Liver (tissue), 9 donors: Measurements from ENCODE around the gene MYO6. TPM values are rescaled to one million over a fixed set of nuclear protein-coding genes. Genes with fewer than 3 reads are reported as not detected.

Experiments used
- DNase-seq: peaks from one replicate; pipeline ENCODE4 v3.0.0-alpha.2; 2017; ENCODE audit warnings: low spot score
- H3K27ac ChIP-seq, 2 donors: one replicate each; pipeline ENCODE4 v1.7.0; 2013; ENCODE audit warnings: inconsistent platforms in 2 of 2, low read length in 2 of 2, control low read depth in 1 of 2, low read depth in 1 of 2, mild to moderate bottlenecking in 1 of 2
- H3K27me3 ChIP-seq, 4 donors: one replicate each; pipeline versions ENCODE4 v1.6.1 to v1.7.0; 2013; ENCODE audit warnings: low read length in 3 of 4, inconsistent platforms in 1 of 4, mild to moderate bottlenecking in 1 of 4, moderate library complexity in 1 of 4; ENCODE audit not compliant: control insufficient read depth in 4 of 4, insufficient read depth in 4 of 4
- H3K36me3 ChIP-seq, 4 donors: one replicate each; pipeline versions ENCODE4 v1.6.1 to v1.7.0; 2013; ENCODE audit warnings: low read length in 3 of 4, mild to moderate bottlenecking in 3 of 4, low read depth in 1 of 4, moderate library complexity in 1 of 4; ENCODE audit not compliant: control insufficient read depth in 4 of 4, insufficient read depth in 3 of 4
- H3K4me1 ChIP-seq, 4 donors: one replicate each; pipeline versions ENCODE4 v1.6.1 to v1.7.0; 2013; ENCODE audit warnings: low read length in 3 of 4, mild to moderate bottlenecking in 3 of 4, moderate library complexity in 1 of 4; ENCODE audit not compliant: control insufficient read depth in 4 of 4, insufficient read depth in 4 of 4
- H3K4me3 ChIP-seq, 3 donors: one replicate each; pipeline versions ENCODE4 v1.6.1 to v1.7.0; 2013; ENCODE audit warnings: low read length in 3 of 3, control low read depth in 1 of 3, low read depth in 1 of 3, mild to moderate bottlenecking in 1 of 3
- H3K9ac ChIP-seq, 2 donors: one replicate each; pipeline ENCODE4 v1.7.0; 2013; ENCODE audit warnings: low read length in 2 of 2, mild to moderate bottlenecking in 2 of 2, moderate library complexity in 2 of 2, control low read depth in 1 of 2, low read depth in 1 of 2
- H3K9me3 ChIP-seq, 4 donors: one replicate each; pipeline versions ENCODE4 v1.6.1 to v1.7.0; 2013; ENCODE audit warnings: low read length in 3 of 4; ENCODE audit not compliant: control insufficient read depth in 4 of 4
- ATF3 ChIP-seq: IDR thresholded peaks from 2 replicates; pipeline ENCODE4 v1.6.1; 2016; ENCODE audit warnings: antibody characterized with exemption
- EGR1 ChIP-seq, 2 donors: IDR thresholded peaks; 2 replicates each; pipeline ENCODE4 v1.6.1; 2016 to 2018; ENCODE audit warnings: antibody characterized with exemption in 2 of 2, low read depth in 2 of 2
- FOXA1 ChIP-seq: IDR thresholded peaks from 2 replicates; pipeline ENCODE4 v1.6.1; 2016; ENCODE audit warnings: antibody characterized with exemption
- FOXA2 ChIP-seq: IDR thresholded peaks from 2 replicates; pipeline ENCODE4 v1.6.1; 2016; ENCODE audit warnings: antibody characterized with exemption
- GABPA ChIP-seq, 2 donors: IDR thresholded peaks in 1 of 2; conservative IDR thresholded peaks in 1 of 2; 2 replicates each; pipeline ENCODE4 v1.6.1; 2016; ENCODE audit warnings: antibody characterized with exemption in 2 of 2, mild to moderate bottlenecking in 1 of 2, moderate library complexity in 1 of 2
- HNF4A ChIP-seq, 2 donors: conservative IDR thresholded peaks; 2 replicates each; pipeline ENCODE4 v1.6.1; 2016; ENCODE audit warnings: antibody characterized with exemption in 2 of 2, mild to moderate bottlenecking in 2 of 2
- HNF4G ChIP-seq: IDR thresholded peaks from 2 replicates; pipeline ENCODE4 v1.6.1; 2016; ENCODE audit warnings: antibody characterized with exemption
- JUND ChIP-seq, 2 donors: IDR thresholded peaks; 2 replicates each; pipeline ENCODE4 v1.6.1; 2016; ENCODE audit warnings: antibody characterized with exemption in 2 of 2
- NR2F2 ChIP-seq: IDR thresholded peaks from 2 replicates; pipeline ENCODE4 v1.6.1; 2016; ENCODE audit warnings: antibody characterized with exemption
- RAD21 ChIP-seq, 2 donors: IDR thresholded peaks; 2 replicates each; pipeline ENCODE4 v1.6.1; 2016; ENCODE audit warnings: antibody characterized with exemption in 2 of 2, mild to moderate bottlenecking in 2 of 2
- REST ChIP-seq: IDR thresholded peaks from 2 replicates; pipeline ENCODE4 v1.6.1; 2016; ENCODE audit warnings: antibody characterized with exemption, mild to moderate bottlenecking
- RXRA ChIP-seq, 2 donors: IDR thresholded peaks; 2 replicates each; pipeline ENCODE4 v1.6.1; 2017 to 2018; ENCODE audit warnings: antibody characterized with exemption in 2 of 2, mild to moderate bottlenecking in 1 of 2
- SP1 ChIP-seq: IDR thresholded peaks from 2 replicates; pipeline ENCODE4 v1.6.1; 2018; ENCODE audit warnings: antibody characterized with exemption, mild to moderate bottlenecking
- TAF1 ChIP-seq: conservative IDR thresholded peaks from 2 replicates; pipeline ENCODE4 v1.6.1; 2016; ENCODE audit warnings: antibody characterized with exemption, mild to moderate bottlenecking
- YY1 ChIP-seq: IDR thresholded peaks from 2 replicates; pipeline ENCODE4 v1.6.1; 2016; ENCODE audit warnings: antibody characterized with exemption, mild to moderate bottlenecking
- ZBTB33 ChIP-seq: IDR thresholded peaks from 2 replicates; pipeline ENCODE4 v1.6.1; 2016; ENCODE audit warnings: antibody characterized with exemption
- WGBS: extraction: QIAGEN DNeasy Blood & Tissue Kit; methylation state at CpG from one replicate; pipeline ENCODE4 v1.1.7; 2013; 5-methylcytosine and 5-hydroxymethylcytosine counted together
- polyA plus RNA-seq, 2 donors: library from polyadenylated mRNA; stranded (reverse) in 1 of 2; unstranded in 1 of 2; fragments of 200-250 nt in 1 of 2; fragments of >200 nt in 1 of 2; fragmentation: Nextera tagmentation in 1 of 2; extraction: Ambion mirVana in 1 of 2; gene quantifications; one replicate each; pipeline versions ENCODE4 v1.2.1 to v1.2.3, GENCODE V29; 2013 to 2015
- total RNA-seq, 2 donors: library from RNA; depleted of rRNA; stranded (reverse); fragments of >200 nt; gene quantifications; one replicate each; pipeline ENCODE4 v1.2.3, GENCODE V29; 2014
- TF ChIP-seq, protein P1 (sequence below): IDR thresholded peaks from 2 replicates; pipeline ENCODE4 v1.6.1; 2016; ENCODE audit warnings: antibody characterized with exemption
- donor health status: healthy.
- donor health status: healthy.
- donor health status: healthy.
- donor health status: healthy.
- donor health status: healthy.

MYO6 gene
- total and polyA plus RNA-seq, 4 donors = 6.5 to 18.3 (median 12.7) TPM

DNA sequence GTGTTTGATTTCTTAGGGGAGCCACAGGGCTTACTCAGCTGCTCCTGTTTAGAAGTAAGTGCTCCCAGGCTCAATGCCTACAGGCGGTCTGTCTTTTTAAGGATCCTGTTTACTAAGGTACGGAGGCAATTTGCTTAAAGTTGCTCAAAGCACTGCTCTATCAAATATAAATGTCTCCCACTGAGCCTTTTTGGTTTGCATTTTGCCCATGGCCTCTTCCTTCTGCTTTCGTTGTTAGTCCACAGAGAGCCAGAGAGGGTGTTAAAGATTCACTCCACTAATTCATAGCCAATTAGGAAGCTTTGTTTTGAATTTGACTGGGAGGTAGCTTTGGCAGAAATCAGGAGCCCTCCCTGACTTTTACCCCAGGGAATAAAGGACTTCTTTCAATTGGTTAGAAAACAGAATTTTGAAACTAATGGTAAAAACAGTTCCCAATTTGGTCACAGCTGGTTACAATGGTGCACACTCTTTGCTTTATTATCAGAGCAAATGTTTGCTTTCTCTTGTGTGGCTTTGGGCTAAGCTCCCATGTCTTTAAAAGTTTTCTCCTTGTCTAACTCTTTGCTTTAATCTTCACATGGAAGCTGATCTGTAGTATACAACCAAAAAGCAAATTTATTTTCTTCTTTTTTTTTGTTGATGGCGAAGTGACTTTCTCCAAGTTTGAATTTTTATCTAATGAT is 197.2 kb downstream of the MYO6 start (continued):
- TF ChIP-seq ZBTB33 (no peak), FOXA1 (no peak), NR2F2 (no peak), HNF4A (conservative IDR thresholded peaks at IDR 0.05) (no peak), ATF3 (no peak), JUND (IDR thresholded peaks at IDR 0.05) (no peak), TAF1 (no peak), SP1 (no peak), RAD21 (IDR thresholded peaks at IDR 0.05) (no peak), FOXA2 (no peak), RXRA (IDR thresholded peaks at IDR 0.05) (no peak)

DNA sequence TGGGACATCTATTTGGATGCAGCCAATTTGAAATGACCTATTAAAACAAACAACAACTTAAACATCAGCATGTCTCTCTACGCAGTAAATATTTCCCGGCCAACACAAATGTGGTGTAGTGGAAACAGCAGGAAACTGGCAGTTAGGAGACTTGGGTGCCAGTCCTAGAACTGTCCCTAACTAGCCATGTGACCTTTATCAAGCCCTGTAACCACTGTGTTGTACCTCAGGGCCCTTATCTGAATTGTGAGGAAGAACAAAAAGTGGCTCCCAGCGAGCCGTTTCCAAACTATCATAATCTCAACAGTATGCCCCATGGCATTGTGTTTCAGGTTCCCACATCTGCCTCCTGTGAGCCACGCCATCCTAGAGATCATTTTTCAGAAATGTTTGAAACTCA is 198.9 kb downstream of the MYO6 start:
- no peaks in the 10 kb centered on the region for H3K4me1 ChIP-seq
- H3K27ac ChIP-seq = no peak overlapping the region
- TF ChIP-seq SP1 (no peak), FOXA2 (no peak), NR2F2 (no peak), EGR1 (IDR thresholded peaks at IDR 0.05; ENCODE audit: low read depth in 2 of 2) (no peak), ZBTB33 (no peak), JUND (IDR thresholded peaks at IDR 0.05) (no peak), GABPA (IDR thresholded peaks at IDR 0.05 in 1 of 2, conservative IDR thresholded peaks at IDR 0.05 in 1 of 2) (no peak), REST (no peak), RAD21 (IDR thresholded peaks at IDR 0.05) (no peak), ATF3 (no peak), HNF4A (conservative IDR thresholded peaks at IDR 0.05) (no peak), TAF1 (no peak), FOXA1 (no peak), RXRA (IDR thresholded peaks at IDR 0.05) (no peak), YY1 (no peak), HNF4G (no peak)
- TF ChIP-seq, protein P1, sequence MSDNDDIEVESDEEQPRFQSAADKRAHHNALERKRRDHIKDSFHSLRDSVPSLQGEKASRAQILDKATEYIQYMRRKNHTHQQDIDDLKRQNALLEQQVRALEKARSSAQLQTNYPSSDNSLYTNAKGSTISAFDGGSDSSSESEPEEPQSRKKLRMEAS = no peak
- peaks cover 0 to 7% (median 0%) of the 10 kb centered on the region in 4 donors for H3K27me3 ChIP-seq
- WGBS = 76% methylated on average over 5 of the region's 5 CpGs
- H3K4me3 ChIP-seq = no peak overlapping the region
- no peak overlapping the region for H3K9ac ChIP-seq
- H3K36me3 ChIP-seq = no peaks in the 10 kb centered on the region
- H3K9me3 ChIP-seq = no peaks in the 10 kb centered on the region
- no peak for DNase-seq
